GM23248 (cell line): Measurements from ENCODE around the gene CACNB2.

ENCODE experiments used
- EZH2 ChIP-seq: fragments of 200-600 bp; sonication (generic); IDR thresholded peaks from 2 replicates; pipeline ENCODE4 v1.6.1; 2018; ENCODE audit warnings: antibody characterized with exemption, mild to moderate bottlenecking; ENCODE audit not compliant: insufficient read depth, poor library complexity, severe bottlenecking
- EZH2phosphoT487 ChIP-seq: fragments of 200-600 bp; sonication (generic); IDR thresholded peaks from 2 replicates; pipeline ENCODE4 v1.6.1; 2018; ENCODE audit warnings: antibody characterized with exemption, moderate library complexity, mild to moderate bottlenecking, low read depth; ENCODE audit not compliant: insufficient read depth

DNA sequence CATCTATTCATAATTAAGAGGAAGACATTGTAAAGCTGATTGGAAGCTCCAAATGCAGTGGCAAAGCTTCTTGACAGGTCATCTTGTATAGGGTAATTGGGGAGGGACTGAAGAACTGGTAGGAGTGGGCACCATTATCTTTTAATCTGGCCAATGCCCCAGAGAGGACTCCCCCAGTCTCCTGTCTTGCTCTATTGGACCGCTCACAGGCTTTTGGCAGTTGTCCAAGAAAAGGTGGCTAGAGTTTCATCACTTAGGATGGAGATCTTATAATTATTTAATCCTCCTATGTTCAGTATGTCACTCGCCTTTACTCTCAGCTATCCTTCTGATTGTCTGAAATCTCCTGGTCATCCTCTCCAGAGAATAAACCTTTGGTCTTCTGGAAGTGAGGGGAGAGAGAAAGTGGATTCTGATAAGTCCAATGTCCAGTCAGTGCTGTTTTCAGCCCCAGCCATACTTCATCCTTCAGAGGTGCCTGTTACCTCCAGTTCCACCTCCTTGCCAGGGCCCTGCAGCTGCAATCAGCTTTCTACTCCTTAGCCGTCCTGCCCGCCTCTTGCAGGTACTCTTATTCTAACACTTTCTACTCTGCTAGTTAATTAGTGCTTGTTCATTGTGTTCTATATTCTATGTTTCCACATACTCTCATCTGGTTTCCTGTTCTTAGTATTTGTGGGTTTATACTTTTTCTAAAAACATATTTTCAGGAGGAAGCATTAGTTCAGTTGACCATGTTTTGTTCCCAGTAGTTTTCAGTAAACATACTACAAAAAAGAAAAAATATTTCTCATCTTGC, 269.6 kb downstream of the CACNB2 start:
- TF ChIP-seq EZH2 (no peak), EZH2phosphoT487 (no peak)
